UCSD-AML1 (cell line): Measurements from ENCODE around the gene HMGN4.

ENCODE experiments used
- DNase-seq: peaks from one replicate; lab custom pipeline; 2025; ENCODE audit not compliant: unreplicated experiment; lab: John Stamatoyannopoulos, UW

The HMGN4 gene

GRCh38 chr6:26576929-26577719, 39.0 kb downstream of the HMGN4 start:
- DNase-seq: peak; percentile 39

DNA sequence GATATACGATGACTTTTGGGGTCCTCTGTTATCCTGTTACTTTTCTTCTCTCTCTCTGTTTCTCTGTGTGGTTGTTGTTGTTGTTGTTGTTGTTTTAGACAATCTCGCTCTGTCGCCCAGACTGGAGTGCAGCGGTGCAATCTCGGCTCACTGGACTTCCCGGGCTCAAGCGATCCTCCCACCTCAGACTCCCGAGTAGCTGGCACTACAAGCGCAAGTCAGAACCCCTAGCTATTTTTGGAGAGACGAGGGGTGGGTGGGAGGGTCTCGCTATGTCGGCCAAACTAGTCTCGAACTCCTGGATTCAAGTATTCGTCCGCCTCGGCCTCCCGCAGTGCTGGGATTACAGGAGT, 39.5 kb downstream of the HMGN4 start:
- no peak for DNase-seq

GRCh38 chr6:26578279-26578678, 40.1 kb downstream of the HMGN4 start:
- DNase-seq: no peak

DNA sequence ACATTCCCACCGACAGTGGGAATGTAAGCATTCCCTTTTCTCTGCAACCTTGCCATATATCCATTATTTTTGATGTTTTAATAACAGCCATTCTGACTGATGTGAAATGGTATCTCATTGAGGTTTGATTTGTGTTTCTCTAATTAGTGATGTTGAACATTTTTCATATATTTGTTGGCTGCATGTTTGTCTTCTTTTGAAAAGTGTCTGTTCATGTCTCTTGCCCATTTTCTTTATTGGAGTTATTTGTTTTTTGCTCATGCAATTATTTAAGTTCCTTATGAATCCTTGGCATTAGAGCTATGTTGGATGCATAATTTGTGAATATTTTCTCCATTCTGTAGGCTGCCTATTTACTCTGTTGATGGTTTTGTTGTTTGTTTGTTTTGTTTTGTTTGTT, 40.6 kb downstream of the HMGN4 start:
- no peak for DNase-seq

GRCh38 chr6:26581164-26581915, 43.2 kb downstream of the HMGN4 start:
- no peak for DNase-seq

DNA sequence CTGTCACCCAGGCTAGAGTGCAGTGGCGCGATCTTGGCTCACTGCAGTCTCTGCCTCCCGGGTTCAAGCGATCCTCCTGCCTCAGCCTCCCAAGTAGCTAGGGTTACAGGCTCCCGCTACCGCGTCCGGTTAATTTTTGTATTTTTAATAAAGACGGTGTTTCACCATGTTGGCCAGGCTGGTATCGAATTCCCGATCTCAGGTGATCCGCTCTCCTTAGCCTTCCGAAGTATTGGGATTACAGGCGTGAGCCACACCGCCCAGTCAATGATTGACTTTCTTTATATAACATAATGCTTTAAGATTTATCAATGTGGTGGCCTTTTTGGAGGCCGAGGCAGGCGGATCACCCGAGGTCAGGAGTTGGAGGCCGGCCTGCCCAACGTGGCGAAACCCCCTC, 50.8 kb downstream of the HMGN4 start:
- no peak for DNase-seq

DNA sequence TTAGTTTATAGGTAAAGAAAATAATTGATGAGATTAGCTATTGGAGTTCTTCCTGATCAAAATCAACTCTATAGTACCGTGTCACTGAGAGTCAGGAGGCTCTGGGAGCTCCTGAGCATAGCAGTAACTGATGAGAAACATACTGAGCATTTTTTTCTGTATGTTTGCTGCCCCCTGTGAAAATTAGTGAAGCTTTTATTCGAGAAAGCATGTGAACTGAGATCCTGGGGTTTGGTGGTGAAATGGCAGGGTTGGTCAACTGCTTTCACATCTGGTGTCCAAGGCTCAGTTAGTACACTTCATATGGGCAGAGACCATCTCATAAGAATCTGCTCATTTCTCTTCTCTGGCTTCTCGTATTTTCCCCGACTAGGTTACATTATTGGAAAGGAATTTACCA, 54.5 kb downstream of the HMGN4 start:
- no peak for DNase-seq

DNA sequence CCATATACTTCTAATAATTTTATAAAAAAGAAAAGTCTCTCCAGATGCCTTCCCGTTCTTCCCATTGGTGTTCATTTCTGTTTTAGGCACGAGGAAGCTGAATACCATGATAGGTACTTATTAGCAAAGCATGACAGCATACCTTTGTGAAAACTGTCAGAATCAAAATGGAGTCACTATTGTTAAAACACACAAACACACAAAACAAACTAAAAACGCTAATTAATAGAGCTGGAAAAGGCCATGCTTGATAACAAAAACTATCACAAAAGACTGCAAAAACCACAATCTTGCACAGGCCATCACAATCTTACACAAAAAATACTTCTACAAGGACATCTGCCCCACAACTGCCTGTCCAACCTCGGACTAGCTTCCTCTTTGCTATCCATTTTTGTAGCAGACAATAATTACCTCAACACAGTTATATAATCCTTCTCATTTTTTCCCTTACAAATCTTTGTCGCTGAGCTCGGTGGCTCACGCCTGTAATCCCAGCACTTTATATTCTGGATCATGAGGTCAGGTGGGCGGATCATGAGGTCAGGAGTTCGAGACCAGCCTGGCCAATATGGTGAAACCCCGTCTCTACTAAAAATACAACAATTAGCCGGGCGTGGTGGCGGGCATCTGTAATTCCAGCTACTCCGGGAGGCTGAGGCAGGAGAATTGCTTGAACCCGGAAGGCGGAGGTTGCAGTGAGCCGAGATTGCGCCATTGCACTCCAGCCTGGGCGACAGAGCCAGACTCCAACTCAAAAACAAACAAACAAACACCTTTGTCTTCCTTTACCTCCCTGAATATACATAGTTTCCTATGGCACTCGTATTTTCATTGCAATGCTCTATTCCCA, 55.3 kb downstream of the HMGN4 start:
- no peak for DNase-seq

GRCh38 chr6:26594131-26594498, 55.9 kb downstream of the HMGN4 start:
- DNase-seq: no peak

DNA sequence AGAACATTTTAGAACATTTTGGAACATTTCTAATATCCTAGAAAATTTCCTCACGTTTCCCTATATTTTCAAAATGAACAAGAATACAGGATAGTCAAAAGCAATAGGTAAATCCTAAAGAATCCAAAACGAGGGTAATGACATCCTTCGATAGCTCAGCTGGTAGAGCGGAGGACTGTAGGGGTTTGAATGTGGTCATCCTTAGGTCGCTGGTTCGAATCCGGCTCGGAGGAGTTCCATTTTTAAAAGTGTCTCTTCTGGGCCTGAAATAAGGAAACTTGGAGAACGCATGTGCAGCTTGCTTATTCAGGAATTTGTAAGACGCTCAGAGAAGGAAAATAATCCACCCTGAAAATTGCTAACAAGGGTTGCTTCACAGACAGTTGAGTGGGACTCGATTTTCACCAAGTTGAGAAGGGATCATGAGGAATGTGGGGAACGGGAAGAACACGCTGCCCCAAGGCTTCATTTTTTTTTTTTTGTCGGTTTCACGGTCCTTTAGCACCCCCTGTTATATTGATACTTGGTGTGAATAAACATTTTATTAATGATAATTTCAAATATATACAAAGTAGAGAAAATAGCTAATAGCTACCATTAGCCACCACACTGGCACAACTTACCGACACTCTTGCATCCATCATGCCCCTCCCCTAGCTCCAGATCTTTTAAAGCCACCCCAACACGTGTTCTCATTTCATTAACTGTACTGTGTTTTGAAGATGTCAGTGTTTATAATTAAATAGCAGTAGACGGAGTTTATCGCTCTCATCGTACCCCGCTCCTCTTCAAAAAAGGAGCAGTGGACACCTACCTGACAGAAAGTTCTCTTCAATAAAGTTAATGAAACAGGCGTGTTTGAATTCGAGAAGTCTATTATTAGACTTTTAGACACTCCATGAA, 56.8 kb downstream of the HMGN4 start:
- peak; percentile 61 for DNase-seq

GRCh38 chr6:26595669-26596269, 57.6 kb downstream of the HMGN4 start:
- peak; percentile 93 for DNase-seq
